GM12801 (cell line): ENCODE measurements around the gene VAMP5.

Experiments
- TF ChIP-seq, protein P1 (sequence below): IDR thresholded peaks from one replicate; pipeline ENCODE4 v1.5.1; 2011; ENCODE audit warnings: control low read depth; ENCODE audit not compliant: insufficient read length; ENCODE audit errors: extremely low read depth

Gene VAMP5

DNA sequence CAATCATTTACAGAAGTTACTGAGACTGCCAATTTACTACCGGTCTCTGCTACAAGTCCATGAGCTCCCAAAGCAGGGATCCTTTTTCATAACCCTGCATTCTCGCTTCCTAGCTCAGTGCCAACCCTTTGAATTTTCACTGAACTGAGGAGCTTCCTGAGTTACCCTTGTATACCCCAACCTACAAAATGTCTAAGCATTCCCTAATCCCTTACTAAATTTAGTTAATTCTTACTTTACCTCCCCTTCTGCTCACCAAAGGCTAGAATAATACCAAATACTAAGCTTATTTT, 35.7 kb upstream of the VAMP5 start:
- TF ChIP-seq, protein P1, sequence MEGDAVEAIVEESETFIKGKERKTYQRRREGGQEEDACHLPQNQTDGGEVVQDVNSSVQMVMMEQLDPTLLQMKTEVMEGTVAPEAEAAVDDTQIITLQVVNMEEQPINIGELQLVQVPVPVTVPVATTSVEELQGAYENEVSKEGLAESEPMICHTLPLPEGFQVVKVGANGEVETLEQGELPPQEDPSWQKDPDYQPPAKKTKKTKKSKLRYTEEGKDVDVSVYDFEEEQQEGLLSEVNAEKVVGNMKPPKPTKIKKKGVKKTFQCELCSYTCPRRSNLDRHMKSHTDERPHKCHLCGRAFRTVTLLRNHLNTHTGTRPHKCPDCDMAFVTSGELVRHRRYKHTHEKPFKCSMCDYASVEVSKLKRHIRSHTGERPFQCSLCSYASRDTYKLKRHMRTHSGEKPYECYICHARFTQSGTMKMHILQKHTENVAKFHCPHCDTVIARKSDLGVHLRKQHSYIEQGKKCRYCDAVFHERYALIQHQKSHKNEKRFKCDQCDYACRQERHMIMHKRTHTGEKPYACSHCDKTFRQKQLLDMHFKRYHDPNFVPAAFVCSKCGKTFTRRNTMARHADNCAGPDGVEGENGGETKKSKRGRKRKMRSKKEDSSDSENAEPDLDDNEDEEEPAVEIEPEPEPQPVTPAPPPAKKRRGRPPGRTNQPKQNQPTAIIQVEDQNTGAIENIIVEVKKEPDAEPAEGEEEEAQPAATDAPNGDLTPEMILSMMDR: no peak

DNA sequence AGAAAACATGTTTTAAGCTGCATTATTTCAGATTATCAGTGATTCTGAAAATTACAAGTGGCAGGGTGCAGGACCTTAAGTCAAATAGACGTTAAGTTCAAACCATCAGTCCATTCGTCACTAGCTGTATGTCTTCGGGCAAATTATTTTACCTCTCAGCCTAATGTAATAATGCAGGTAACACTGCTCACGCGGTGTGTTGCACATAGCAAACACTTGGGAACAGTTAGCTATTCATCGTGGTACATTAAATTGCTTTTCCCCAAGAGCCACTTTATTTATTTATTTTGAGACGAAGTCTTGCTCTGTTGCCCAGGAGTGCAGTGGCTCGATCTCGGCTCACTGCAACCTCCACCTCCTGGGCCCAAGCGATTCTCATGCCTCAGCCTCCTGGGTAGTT, 35.1 kb upstream of the VAMP5 start:
- TF ChIP-seq, protein P1: no peak

DNA sequence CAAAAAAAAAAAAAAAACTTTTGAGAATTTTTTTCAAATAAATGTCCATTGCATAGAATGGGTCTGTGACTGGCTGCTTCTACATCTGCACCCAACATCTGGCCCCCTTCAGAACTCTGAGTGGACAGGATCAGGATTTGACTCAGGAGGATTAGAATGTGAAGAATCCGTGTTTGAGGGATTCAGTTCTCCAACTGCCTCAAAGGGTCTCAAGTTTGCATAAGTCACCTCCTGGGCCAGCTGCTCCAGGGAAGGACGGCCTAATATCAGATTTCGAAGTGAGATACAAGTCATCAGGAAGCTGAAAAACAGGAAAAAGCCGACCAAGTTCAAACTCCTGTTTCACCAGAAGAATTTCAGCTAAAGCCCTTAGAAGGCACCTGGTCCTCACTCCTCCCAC, 34.4 kb upstream of the VAMP5 start:
- TF ChIP-seq, protein P1: no peak

DNA sequence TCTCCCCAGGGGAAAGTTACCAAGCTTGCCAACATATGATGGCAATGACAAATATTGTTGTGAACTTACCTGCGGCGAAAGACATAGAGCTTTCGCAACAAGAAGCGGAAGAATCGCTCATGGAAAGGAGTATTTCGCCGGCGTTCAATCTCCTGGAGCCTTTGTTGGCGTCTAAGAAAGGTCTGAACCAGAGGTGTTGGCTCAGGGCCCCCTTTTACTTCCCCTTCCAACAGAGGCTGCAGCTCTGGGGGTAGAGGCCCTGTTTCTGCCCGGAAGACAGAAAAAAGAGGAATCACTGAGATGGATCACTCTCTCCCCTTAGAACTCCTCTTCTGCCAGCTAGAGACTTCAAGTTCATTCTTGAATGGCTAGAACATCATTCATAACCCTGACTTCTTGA, 33.7 kb upstream of the VAMP5 start:
- TF ChIP-seq, protein P1: no peak

DNA sequence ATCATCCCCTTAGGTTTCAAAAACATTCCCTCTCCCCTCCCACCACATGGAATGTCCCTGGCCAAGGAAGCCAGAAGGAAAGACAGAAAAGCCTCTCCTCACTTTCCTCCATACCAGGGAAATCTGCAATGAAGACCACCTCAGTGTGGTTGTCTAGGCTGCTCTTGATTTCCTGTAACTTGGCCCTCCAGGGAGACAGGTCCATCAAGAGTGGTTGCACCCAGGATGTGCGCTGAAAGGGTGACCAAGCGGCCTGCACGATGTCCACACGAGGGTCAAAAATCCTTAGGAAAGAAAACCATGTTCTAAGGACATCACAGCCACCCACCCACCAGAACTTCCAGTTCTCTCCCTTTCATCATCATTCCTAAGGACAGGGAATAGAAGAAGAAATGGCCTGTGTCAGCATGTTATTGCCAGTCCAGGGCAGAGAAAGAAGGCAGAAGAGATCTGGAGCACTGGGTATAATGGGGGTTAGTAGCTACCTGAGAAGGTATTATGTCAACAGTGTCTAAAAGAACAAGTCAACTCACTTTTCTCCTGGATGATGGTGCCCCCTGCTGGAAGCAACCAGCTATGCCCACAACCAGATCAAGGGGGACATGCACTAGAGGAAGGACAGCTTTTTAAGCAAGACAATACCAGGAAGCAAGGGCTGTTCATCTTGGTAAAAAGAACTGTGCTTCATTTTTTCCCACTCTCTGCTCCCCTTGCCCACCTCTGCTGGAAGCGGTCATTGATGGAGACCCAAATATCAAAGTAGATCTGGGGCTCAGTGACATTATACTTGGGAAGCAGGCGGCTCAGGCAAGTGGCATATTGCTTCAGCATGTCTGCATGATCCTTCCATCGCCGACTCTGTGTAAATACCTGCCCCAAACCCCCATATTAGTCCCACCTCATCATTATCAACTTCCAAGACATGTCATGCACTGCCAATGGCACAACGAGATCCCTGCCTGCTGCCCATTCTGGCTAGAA, 32.2 kb upstream of the VAMP5 start:
- TF ChIP-seq, protein P1: peak; percentile 93

DNA sequence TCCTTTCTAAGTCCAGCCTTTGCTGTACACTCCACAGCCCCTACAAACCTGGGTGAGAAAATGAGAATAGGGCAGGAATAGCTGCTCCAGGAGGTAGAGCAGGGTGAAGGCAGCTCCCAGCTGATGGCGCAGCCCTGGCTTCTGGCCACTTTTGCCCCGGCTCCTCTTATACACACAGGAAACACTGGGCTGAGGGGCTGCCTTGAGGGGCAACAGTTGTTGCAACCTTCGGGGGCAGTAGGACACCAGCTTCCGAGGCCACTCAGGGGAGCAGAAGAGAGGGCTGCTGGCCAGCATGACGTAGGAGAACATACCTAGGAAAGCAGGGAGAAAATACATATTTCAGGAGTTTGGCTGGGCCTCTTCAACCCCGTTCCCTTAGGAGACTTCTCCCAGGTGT, 31.0 kb upstream of the VAMP5 start:
- TF ChIP-seq, protein P1: no peak

DNA sequence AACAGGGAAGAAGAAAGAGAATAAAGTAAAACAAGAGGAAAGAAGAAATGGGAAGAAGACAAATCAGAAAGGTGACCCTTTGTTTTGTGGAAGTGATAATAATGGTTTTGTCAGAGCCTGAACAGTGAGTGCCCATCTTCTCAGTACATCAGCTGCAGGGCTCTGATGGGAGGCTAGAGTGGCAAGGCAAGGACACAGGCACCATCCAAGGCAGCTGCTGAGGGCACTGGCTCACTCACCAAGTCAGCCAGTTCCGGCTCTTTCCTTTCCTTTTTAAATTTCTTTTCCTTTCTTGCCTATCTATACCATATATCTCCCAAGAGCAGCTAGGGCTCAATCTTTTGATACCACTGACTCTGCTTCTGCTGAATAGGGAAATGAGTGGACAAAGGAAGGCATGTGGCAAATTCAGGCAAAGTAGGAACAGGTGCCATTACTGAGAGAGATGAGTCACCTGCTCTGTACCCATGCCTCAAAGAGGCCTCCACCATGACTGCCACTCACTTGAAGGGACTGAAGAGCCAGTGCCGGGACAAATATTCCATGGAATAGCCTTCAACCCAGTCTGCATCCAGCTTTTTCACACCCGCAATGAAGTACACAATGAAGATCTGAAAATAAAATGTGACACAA, 29.1 kb upstream of the VAMP5 start:
- TF ChIP-seq, protein P1: no peak
